Loucy (cell line): ENCODE measurements around the gene APC2.
A peak's percentile ranks its signal among the peaks of the same experiment; 100 is the strongest.

Experiments used
- H2AFZ ChIP-seq: fragments of 200-600 bp; sonication (generic); 2 replicates; pipeline ENCODE4 v1.6.0; 2016; ENCODE audit warnings: antibody characterized with exemption, mild to moderate bottlenecking, low read length, moderate library complexity
- H3F3A ChIP-seq: fragments of 200-600 bp; 2 replicates; pipeline ENCODE4 v1.6.0; 2016; ENCODE audit warnings: antibody characterized with exemption, low read depth, mild to moderate bottlenecking
- H3K27me3 ChIP-seq: fragments of 200-600 bp; sonication (generic); 2 replicates; pipeline ENCODE4 v1.6.1; 2014; ENCODE audit warnings: low read length, mild to moderate bottlenecking; ENCODE audit not compliant: insufficient read depth, poor library complexity, severe bottlenecking
- H3K36me3 ChIP-seq: fragments of 200-600 bp; sonication (generic); 2 replicates; pipeline ENCODE4 v1.6.1; 2016; ENCODE audit warnings: low read length; ENCODE audit not compliant: insufficient read depth
- H3K4me1 ChIP-seq: fragments of 200-600 bp; sonication (generic); 2 replicates; pipeline ENCODE4 v1.5.1; 2014; ENCODE audit warnings: low read length, mild to moderate bottlenecking; ENCODE audit not compliant: insufficient read depth, poor library complexity, severe bottlenecking
- H3K4me2 ChIP-seq: fragments of 200-600 bp; sonication (generic); 2 replicates; pipeline ENCODE4 v1.6.0; 2014; ENCODE audit warnings: antibody characterized with exemption, low read length, low read depth, mild to moderate bottlenecking; ENCODE audit not compliant: poor library complexity, severe bottlenecking
- H3K4me3 ChIP-seq: fragments of 200-600 bp; sonication (generic); 2 replicates; pipeline ENCODE4 v1.5.1; 2014; ENCODE audit warnings: low read length, mild to moderate bottlenecking, mixed read lengths; ENCODE audit not compliant: poor library complexity, severe bottlenecking
- H3K79me2 ChIP-seq: fragments of 200-600 bp; sonication (generic); 2 replicates; pipeline ENCODE4 v1.6.1; 2014; ENCODE audit warnings: low read length; ENCODE audit not compliant: insufficient read depth
- H3K9ac ChIP-seq: fragments of 200-600 bp; sonication (generic); 2 replicates; pipeline ENCODE4 v1.6.0; 2014; ENCODE audit warnings: mild to moderate bottlenecking, low read depth, low read length, moderate library complexity; ENCODE audit not compliant: poor library complexity, severe bottlenecking
- H3K9me2 ChIP-seq: fragments of 200-600 bp; sonication (generic); replicated peaks from 2 replicates; pipeline ENCODE4 v1.6.1; 2016; ENCODE audit warnings: low read depth, low read length, mixed read lengths
- H3K9me3 ChIP-seq: fragments of 200-600 bp; sonication (generic); 2 replicates; pipeline ENCODE4 v1.6.1; 2014; ENCODE audit warnings: mild to moderate bottlenecking, antibody characterized with exemption, low read length, low read depth; ENCODE audit not compliant: insufficient read depth
- H4K20me1 ChIP-seq: fragments of 200-600 bp; sonication (generic); 2 replicates; pipeline ENCODE4 v1.6.0; 2014; ENCODE audit warnings: antibody characterized with exemption, low read length, mild to moderate bottlenecking; ENCODE audit not compliant: insufficient read depth, poor library complexity, severe bottlenecking
- CTCF ChIP-seq: fragments of 200-600 bp; sonication (generic); conservative IDR thresholded peaks from 2 replicates; pipeline ENCODE4 v1.5.1; 2014; ENCODE audit warnings: mild to moderate bottlenecking, antibody characterized with exemption, low read length
- EZH2phosphoT487 ChIP-seq: fragments of 200-600 bp; IDR thresholded peaks from 2 replicates; pipeline ENCODE4 v1.6.1; 2018; ENCODE audit warnings: antibody characterized with exemption, mild to moderate bottlenecking, moderate library complexity, borderline replicate concordance

Gene APC2

GRCh38 chr19:1478934-1479707 lies 29.2 kb downstream of the APC2 start, which contains the start of gene C19orf25:
C19orf25 (minus strand) TSS chr19:1479215; CDS start chr19:1478903, 312 bp downstream.
- TF ChIP-seq EZH2phosphoT487 (no peak), CTCF (no peak)
- Histone ChIP-seq H2AFZ (peak within 1 kb of the TSS; percentile 94), H4K20me1 (peaks cover 18% of the 10 kb centered on the region), H3K27me3 (no peaks in the 10 kb centered on the region), H3K9me2 (no peaks in the 10 kb centered on the region), H3K9ac (peak within 1 kb of the TSS; percentile 88), H3F3A (no peaks in the 10 kb centered on the region), H3K9me3 (no peaks in the 10 kb centered on the region), H3K4me2 (peak within 1 kb of the TSS; percentile 92), H3K36me3 (no peaks in the 10 kb centered on the region), H3K79me2 (peaks cover 33% of the 10 kb centered on the region), H3K4me3 (peak within 1 kb of the TSS; percentile 75), H3K4me1 (peaks cover 11% of the 10 kb centered on the region)

GRCh38 chr19:1481224-1481892 lies 31.4 kb downstream of the APC2 start:
- Histone ChIP-seq H3K9me3 (no peaks in the 10 kb centered on the region), H3K4me3 (no peak overlapping the region), H3K27me3 (no peaks in the 10 kb centered on the region), H4K20me1 (peaks cover 14% of the 10 kb centered on the region), H3K9ac (no peak overlapping the region), H3K79me2 (peaks cover 23% of the 10 kb centered on the region), H3F3A (no peaks in the 10 kb centered on the region), H2AFZ (no peak overlapping the region), H3K36me3 (no peaks in the 10 kb centered on the region), H3K9me2 (no peaks in the 10 kb centered on the region), H3K4me2 (no peak overlapping the region), H3K4me1 (peaks cover 11% of the 10 kb centered on the region)
- no peak for TF ChIP-seq CTCF
- no peak for TF ChIP-seq EZH2phosphoT487

- no peaks in the 10 kb centered on the region for H3F3A ChIP-seq
- H3K4me2 ChIP-seq, result no peak overlapping the region
- H3K4me1 ChIP-seq, result peaks cover 11% of the 10 kb centered on the region
- peaks cover 20% of the 10 kb centered on the region for H3K79me2 ChIP-seq
- H3K9me2 ChIP-seq, result no peaks in the 10 kb centered on the region
- no peak overlapping the region for H3K9ac ChIP-seq
- no peak overlapping the region for H3K4me3 ChIP-seq
- H3K27me3 ChIP-seq, result no peaks in the 10 kb centered on the region
- H3K36me3 ChIP-seq, result no peaks in the 10 kb centered on the region
- H2AFZ ChIP-seq, result no peak overlapping the region
- TF ChIP-seq EZH2phosphoT487, result no peak
- TF ChIP-seq CTCF, result no peak
- peaks cover 11% of the 10 kb centered on the region for H4K20me1 ChIP-seq
- no peaks in the 10 kb centered on the region for H3K9me3 ChIP-seq
Measured at GRCh38 chr19:1481893-1482360, 32.0 kb downstream of the APC2 start.
